ENCODE data around the gene BTBD2.

BTBD2 gene

DNA sequence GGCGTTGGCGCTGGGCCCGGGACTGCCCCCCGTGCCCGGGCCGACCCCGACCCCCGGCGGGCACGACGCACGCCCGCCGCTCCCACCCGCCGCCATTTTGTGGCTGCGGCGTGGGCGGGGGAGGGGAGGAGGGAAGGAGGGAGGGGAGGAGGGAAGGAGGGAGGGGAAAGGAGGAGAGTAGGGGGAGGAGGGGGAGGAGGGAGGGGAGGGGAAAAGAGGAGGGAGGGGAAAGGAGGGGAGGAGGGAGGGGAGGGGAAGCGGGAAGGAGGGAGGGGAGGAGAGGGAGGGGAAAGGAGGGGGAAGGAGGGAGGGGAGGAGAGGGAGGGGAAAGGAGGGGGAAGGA lies at the start of gene BTBD2:
Gene BTBD2, minus strand, starts transcription at position 107 of the 343 bp plus-strand sequence. Its CDS starts 11 bp downstream, at position 96.
- DNase-seq = peak; percentile 63

- DNase-seq = no peak
Measured at GRCh38 chr19:2064788-2065524, 49.4 kb upstream of the BTBD2 start.

DNA sequence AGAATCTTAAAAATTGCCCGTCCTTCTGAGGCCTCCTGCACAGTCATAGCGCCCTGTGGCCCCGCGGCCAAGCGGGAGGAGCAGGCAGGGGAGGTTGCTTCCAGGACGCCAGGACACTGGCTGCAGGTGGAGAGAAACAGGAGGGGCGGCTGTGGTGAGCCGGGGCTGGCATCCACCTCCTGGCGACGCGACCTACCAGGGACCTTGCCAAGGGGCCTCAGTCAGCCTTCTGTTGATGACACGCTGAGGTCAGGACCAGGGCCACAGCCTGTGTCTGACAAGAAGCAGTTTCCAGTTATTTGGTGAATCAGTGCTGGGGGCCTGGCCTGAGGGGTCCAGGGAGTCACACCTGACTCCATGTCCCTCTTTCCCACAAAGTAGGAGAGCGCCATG lies 48.9 kb upstream of the BTBD2 start:
- DNase-seq = no peak

GRCh38 chr19:2063824-2064223 lies 48.3 kb upstream of the BTBD2 start:
- no peak for DNase-seq

DNA sequence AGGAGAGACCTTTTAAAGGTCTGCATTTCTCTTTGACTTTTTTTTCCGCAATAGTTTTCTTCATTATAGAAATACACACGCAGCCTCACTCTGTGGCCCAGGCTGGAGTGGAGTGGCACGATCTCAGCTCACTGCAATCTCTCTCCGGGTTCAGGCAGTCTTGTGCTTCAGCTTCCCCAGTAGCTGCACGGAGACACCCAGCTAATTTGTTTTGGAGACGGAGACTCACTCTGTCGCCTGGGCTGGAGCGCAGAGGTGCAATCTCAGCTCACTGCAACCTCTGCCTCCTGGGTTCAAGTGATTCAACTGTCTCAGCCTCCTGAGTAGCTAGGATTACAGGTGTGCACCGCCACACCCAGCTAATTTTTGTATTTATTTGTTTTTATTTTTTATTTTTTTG lies 47.3 kb upstream of the BTBD2 start:
- no peak for DNase-seq

DNA sequence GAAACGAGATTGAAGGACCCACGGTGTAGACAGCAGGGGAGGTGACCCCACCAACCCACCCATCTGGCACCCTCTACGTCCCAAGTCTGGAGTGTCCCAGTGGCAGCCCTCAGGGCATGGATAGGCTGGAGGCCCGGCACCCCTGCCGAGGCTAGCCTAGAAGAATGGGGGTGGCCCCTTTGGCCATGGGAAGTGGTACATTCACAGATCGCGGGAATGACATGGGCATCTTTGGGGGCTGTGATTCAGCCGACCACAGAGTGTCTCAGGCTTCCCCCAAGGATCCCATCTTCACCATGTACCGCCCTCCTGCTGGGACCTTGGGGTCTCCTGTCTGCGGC lies 46.8 kb upstream of the BTBD2 start:
- no peak for DNase-seq

DNA sequence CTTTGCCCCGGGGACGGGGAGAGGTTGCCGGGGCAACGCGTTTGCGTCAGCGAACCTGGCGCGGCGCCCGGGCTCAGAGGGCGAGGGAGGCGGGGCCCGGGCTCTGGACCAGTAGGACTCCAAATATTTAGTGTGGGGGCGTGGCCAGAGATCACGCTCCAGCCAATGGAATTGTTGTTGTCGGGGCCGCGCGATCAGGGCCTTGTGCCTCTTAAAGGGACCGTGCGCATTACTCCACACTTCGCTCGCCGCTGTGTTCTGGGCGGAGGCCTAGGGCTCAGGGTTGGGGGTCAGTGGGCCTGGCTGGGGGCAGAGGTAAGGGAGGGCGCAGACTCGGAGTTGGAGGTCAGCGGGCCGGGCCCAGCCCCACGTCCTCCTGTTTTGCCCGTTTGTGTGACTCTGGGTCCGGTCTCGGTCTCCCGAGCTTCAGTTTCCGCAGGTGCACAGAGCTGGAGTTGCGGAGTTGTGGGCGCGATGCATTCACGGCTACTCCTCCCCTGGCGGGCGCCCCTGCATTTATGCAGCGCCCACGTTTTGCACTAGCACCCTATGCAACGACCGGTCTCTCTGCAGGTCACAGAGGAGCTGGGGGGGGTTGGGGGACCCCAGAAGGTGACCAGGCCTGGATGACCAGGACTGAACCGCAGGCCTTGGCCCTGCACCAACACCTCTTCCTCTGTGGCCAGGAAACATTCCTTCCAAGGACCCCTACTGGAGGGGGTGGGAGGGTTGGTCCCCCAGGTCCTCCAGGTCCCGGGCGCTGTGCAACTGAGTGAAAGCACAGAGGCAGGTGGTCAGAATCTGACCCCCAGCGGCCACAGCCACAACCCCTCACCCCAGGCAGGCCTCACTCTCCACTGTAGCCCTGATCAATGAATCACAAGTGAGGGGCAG lies 46.2 kb upstream of the BTBD2 start:
- DNase-seq = peak; percentile 97

DNA sequence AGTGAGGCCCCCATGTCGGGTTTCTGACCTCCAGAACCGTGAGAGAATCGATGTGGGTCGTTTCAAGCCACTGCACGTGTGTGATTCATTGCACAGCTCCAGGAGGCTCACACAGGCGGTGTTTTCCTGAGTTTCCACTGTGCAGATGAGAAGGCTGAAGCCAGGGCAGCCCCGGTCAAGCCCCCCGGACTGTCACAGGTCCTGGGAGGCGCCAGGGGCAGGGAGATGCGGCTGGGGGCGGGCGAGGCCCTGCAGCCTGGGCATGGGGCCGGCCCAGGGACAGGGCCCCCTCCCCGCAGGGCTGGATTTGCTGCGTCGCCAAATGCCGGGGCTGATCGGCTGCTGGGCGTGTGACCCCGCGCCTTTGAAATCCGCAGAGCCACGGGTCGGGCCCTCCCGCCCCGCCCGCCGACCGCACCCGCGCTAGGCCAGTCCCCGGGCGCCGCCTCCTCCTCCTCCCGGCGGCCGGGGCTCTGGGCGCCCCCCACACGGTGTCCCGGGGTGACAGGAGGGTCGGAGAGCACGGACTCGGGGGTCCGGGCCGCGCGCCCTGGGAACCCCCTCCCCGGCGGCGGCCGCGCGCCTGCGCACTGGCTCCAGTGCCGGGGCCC lies 45.5 kb upstream of the BTBD2 start:
- peak; percentile 70 for DNase-seq

DNA sequence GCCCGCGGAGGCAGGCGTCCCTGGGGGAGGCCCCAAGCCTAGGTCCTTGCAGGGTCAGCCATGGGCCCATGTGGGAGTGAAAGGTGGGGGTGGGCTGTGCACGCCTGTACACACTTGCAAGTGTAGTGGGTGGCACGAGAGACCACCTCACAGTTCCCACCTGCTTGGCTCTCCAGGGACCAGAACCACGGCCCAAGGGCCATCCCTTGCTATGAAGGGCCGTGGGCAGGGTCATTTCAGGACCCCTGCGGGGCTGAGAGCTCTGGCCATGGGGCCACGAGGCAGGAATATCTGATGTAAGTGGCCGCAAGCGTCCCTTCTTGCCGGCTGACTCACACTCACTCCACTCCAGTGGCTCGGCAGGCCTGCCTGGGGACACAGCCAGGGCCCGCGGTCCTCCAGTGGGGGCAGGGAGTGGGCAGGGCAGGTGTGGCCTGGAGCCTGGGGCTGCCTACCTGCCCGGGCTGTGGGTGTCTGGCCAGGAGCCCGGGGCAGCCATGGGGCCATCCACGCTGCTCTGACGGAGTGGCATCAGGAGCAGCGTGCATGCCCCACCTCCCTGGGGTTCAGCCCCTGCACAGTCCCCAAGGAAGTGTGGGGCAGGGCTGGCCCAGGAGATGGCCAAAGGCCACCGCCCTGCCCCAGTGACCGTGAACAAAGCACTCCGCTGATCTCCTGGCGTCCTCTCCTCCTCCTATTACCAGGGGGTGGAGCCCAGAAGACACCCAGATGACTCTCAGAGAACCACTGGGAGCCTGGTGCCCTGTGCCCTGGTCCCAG lies 44.1 kb upstream of the BTBD2 start:
- peak; percentile 75 for DNase-seq

DNA sequence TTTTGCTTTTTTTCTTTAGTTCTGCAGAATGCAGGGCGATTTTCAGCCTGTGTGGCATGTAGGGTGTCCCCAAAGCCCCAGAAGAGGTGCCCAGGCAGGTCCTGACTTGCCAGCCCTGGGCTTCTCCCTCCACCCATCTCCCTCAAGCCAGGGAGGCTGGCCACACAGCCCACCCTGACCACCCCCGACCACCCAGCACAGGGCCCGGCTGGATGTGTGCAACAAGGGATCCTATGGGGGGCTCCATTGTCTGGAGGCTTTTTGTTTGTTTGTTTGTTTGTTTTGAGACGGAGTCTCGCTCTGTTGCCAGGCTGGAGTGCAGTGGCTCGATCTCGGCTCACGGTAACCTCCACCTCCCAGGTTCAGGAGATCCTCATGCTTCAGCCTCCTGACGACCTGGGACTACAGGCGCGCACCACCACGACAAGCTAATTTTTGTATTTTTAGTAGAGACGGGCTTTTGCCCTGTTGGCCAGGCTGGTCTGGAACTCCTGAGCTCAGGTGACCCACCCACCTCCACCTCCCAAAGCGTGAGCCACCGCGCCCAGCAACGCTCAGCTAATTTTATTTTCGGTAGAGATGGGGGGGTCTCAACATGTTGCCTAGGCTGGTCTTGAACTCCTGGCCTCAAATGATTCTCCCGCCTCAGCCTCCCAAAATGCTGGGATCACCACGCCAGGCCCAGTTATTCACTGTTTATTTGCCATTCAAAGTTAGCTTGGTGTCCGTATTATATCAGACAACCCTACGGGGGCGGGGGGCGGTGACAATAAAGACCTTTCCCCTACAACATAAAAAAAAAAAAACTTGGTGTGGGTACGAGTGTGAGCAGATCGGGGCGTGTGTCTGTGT lies 43.3 kb upstream of the BTBD2 start:
- no peak for DNase-seq

GRCh38 chr19:2057484-2058469 lies 42.3 kb upstream of the BTBD2 start:
- DNase-seq = no peak

GRCh38 chr19:2056837-2057192 lies 41.3 kb upstream of the BTBD2 start:
- no peak for DNase-seq

- no peak for DNase-seq
Measured at GRCh38 chr19:2055931-2056836, 40.7 kb upstream of the BTBD2 start.

DNA sequence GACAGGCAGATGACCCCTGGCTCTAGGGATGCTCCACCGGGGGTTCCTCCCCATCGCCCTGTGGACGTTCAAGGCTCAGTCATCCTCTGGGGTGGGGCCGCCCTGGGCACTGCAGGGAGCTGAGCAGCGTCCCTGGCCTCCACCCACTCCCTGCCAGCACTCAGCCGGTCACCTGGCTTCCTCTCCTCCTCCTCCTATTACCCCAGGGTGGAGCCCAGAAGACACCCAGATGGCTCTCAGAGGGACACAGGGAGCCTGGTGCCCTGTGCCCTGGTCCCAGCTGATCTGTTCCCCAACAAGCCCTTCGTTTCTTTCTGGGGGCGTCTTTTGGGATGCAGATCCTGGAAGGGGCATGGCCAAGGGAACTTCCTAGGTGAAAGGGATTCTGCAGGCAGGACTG lies 39.2 kb upstream of the BTBD2 start:
- peak; percentile 27 for DNase-seq

GRCh38 chr19:2053601-2054389 lies 38.3 kb upstream of the BTBD2 start:
- DNase-seq = no peak

DNA sequence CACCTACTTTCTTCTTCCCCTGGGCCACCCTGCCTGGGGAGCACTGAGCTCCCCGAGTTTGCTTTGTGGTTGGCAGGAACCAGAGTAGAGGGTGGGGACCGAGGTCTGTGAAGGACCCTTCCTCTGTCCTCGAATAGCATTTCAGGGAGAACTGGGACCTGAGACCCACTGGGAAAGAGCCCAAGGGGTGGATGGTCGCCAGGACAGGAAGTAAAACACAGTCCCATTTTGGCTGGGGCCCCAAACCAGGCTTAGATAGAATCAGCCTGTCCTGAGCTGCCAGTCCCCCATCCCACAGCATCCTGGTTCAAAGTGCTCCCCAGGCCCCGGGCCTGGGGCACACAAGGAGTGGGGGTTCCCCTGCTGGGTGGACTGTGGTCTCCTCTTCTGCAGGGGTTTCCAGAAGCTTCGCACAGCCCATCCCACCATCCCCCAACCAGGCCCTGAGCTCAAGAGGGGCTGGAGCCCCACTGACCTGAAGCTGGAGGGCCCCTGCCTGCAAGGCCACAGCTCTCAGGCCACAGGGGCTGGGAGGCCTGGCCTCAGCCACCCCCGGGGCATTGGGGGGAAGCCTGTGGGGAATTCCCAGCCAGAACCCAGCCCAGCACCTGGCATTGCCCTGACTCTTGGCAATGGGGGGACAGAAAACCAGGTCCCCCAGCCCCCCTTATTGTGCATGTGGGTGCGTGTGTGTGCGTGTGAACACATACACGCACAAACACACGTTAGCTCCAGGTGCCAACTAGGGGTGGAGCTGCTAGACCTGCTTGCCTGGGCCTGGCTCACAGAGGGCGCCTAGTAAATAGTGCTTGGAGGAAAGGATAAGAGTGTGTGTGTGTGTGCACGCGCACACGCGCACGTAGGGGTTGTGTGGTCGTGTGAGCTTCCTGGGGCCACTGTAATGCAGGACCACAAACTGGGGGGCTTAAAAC lies 36.5 kb upstream of the BTBD2 start:
- no peak for DNase-seq

GRCh38 chr19:2050991-2051772 lies 35.7 kb upstream of the BTBD2 start, which contains the start of gene MKNK2:
TSS of gene MKNK2 (minus strand) at chr19:2051244. CDS start at chr19:2050851, 393 bp downstream.
- peak; percentile 77 for DNase-seq

All from NCI-H146 (cell line).